Calu3 (cell line): ENCODE data around the gene FGF14. TPM values are rescaled to one million over a fixed set of nuclear protein-coding genes. Genes with fewer than 3 reads are reported as not detected.

Experiments used
- BruUV-seq: library from RNA; stranded (reverse); fragments of 400-500 nt; replicated peaks from 2 replicates; lab custom pipeline; 2021; lab: Mats Ljungman, UMichigan
- CTCF ChIA-PET: fragments of 300-600 bp; sonication (Branson Sonifier 250); formaldehyde crosslinking; loops from one replicate; lab custom pipeline; 2022; ENCODE audit warnings: antibody characterized with exemption; lab: Charles Lee
- DNase-seq: peaks from one replicate; pipeline ENCODE4 v3.0.0; 2022
- H3K27ac Mint-ChIP-seq: one replicate; pipeline ENCODE4 v1.8.0; 2022; ENCODE audit warnings: mixed read lengths; ENCODE audit not compliant: unreplicated experiment
- H3K27me3 Mint-ChIP-seq: one replicate; pipeline ENCODE4 v1.8.0; 2022; ENCODE audit warnings: mixed read lengths; ENCODE audit not compliant: unreplicated experiment
- H3K36me3 Mint-ChIP-seq: one replicate; pipeline ENCODE4 v1.8.0; 2022; ENCODE audit warnings: mild to moderate bottlenecking, moderate library complexity, mixed read lengths; ENCODE audit not compliant: insufficient read depth, unreplicated experiment
- H3K4me1 Mint-ChIP-seq: one replicate; pipeline ENCODE4 v1.8.0; 2022; ENCODE audit warnings: mild to moderate bottlenecking, low read depth, mixed read lengths; ENCODE audit not compliant: unreplicated experiment
- H3K4me3 Mint-ChIP-seq: one replicate; pipeline ENCODE4 v1.8.0; 2022; ENCODE audit warnings: mild to moderate bottlenecking, low read depth, moderate library complexity, mixed read lengths; ENCODE audit not compliant: unreplicated experiment
- H3K9me3 Mint-ChIP-seq: one replicate; pipeline ENCODE4 v1.8.0; 2022; ENCODE audit warnings: low read depth, mixed read lengths; ENCODE audit not compliant: unreplicated experiment
- intact Hi-C: fragments of 100-400 bp; cut with micrococcal nuclease; formaldehyde crosslinking; loops from one replicate; pipeline ENCODE4 v1.10.0; 2022; ENCODE audit not compliant: unreplicated experiment
- total RNA-seq: library from RNA; stranded (reverse); gene quantifications from 2 replicates; pipeline ENCODE4 v1.2.3, GENCODE V29; 2022
- TF ChIP-seq, protein P1 (sequence below): fragments of 200-600 bp; IDR thresholded peaks from one replicate; pipeline ENCODE4 v1.8.0; 2022; ENCODE audit warnings: antibody characterized with exemption; ENCODE audit not compliant: unreplicated experiment

The FGF14 gene
- total RNA-seq, 1 experiment from 2014 or later = 0.21 TPM

DNA sequence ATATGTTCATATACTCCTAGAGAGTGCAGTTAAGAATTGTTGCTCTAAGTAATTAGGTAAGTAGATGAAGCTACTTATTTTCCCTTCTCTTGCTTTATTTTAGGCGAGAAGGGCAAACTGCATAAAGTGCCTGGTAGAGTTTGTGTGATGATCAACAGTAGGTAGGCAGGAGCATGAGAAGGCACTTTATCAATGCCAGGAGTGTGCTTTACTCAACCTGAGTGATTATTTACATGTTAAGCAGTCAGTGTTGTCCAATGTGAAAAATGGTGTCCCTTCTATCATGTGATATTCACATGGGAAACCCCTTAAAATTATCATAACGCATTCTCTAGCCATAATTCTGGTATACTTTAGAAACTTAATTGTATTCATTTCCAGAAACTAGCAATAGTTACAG is 655.3 kb downstream of the FGF14 start:
- peaks cover 16% of the 10 kb centered on the region for H3K4me1 Mint-ChIP-seq
- CTCF ChIA-PET = no interaction called here
- intact Hi-C loops = no loop called here

DNA sequence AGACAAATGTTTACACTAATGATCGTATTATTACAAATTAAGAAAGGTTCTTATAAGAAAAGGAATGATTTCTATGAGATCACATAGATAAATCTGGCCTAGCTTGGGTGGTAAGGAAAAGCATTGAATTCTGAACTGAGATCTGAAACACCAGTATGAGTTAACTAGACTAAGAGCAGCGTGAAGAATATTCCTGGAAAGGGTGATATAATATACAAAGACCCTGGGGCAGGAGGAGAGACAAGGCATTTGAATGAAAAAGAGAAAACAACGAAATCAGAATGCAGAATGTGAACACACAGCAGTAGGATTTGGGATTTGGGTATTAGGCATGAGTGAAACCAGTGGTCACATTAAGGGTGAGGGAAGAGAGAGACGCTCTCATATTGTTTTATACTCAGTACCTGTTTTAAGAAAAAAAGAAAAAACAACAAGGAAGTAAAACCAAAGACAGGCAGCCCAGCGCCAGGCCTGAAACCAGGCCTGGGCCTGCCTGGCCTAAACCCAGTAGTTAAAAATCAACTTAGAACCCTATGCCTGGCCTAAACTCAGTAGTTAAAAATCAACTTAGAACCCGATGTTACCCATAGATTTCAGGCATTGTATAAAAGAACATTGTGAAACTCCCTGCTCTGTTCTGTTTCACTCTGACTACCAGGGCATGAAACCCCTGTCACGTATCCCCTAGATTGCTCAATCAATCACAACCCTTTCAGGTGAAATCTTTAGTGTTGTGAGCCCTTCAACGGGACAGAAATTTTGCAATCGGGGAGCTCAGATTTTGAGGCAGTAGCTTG is 662.3 kb downstream of the FGF14 start:
- intact Hi-C loops = loop anchor here (10.0 kb wide), 1 partner anchor 115 kb away; no protein-coding TSS in a partner anchor
- H3K36me3 Mint-ChIP-seq = no peaks in the 10 kb centered on the region
- no peaks in the 10 kb centered on the region for H3K27me3 Mint-ChIP-seq
- peak overlapping the region; percentile 83 for H3K27ac Mint-ChIP-seq
- TF ChIP-seq, protein P1, sequence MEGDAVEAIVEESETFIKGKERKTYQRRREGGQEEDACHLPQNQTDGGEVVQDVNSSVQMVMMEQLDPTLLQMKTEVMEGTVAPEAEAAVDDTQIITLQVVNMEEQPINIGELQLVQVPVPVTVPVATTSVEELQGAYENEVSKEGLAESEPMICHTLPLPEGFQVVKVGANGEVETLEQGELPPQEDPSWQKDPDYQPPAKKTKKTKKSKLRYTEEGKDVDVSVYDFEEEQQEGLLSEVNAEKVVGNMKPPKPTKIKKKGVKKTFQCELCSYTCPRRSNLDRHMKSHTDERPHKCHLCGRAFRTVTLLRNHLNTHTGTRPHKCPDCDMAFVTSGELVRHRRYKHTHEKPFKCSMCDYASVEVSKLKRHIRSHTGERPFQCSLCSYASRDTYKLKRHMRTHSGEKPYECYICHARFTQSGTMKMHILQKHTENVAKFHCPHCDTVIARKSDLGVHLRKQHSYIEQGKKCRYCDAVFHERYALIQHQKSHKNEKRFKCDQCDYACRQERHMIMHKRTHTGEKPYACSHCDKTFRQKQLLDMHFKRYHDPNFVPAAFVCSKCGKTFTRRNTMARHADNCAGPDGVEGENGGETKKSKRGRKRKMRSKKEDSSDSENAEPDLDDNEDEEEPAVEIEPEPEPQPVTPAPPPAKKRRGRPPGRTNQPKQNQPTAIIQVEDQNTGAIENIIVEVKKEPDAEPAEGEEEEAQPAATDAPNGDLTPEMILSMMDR = no peak
- peak; percentile 11 for DNase-seq
- CTCF ChIA-PET = no interaction called here
- H3K9me3 Mint-ChIP-seq = no peaks in the 10 kb centered on the region
- peaks cover 9% of the 10 kb centered on the region for H3K4me1 Mint-ChIP-seq
- BruUV-seq = no TSS peak
- H3K4me3 Mint-ChIP-seq = peak overlapping the region; percentile 5

More for the DNA sequence above, 655.3 kb downstream of the FGF14 start:
- DNase-seq = no peak
- TF ChIP-seq, protein P1 = no peak
- no TSS peak for BruUV-seq
- no peaks in the 10 kb centered on the region for H3K9me3 Mint-ChIP-seq
- H3K27ac Mint-ChIP-seq = no peak overlapping the region
- no peaks in the 10 kb centered on the region for H3K36me3 Mint-ChIP-seq
- H3K4me3 Mint-ChIP-seq = no peak overlapping the region
- no peaks in the 10 kb centered on the region for H3K27me3 Mint-ChIP-seq

DNA sequence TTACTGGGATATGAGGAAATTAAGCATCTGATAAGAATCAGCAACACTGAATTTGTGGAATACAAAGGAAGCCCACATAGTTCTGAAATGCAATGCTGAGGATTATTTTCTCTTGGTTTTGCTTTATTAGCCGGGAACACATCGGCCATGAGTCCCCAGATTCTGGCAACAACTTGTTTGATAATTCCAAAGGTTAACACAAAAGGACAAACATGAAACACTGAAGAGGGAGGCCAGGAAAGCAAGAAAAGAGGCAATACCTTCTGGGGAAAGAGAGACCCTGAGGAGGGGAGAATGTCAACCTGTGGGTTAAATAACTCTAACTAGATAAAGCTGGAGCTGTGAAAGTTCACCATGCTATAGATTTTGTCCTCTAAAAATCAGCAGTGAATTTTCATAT is 663.5 kb downstream of the FGF14 start:
- no peak overlapping the region for H3K27ac Mint-ChIP-seq
- intact Hi-C loops = loop anchor here (10.0 kb wide), 1 partner anchor 114 kb away; no protein-coding TSS in a partner anchor
- H3K9me3 Mint-ChIP-seq = no peaks in the 10 kb centered on the region
- H3K4me3 Mint-ChIP-seq = no peak overlapping the region
- CTCF ChIA-PET = no interaction called here
- no peaks in the 10 kb centered on the region for H3K27me3 Mint-ChIP-seq
- H3K36me3 Mint-ChIP-seq = no peaks in the 10 kb centered on the region
- no TSS peak for BruUV-seq
- H3K4me1 Mint-ChIP-seq = peaks cover 9% of the 10 kb centered on the region
- no peak for DNase-seq
- TF ChIP-seq, protein P1 = no peak

DNA sequence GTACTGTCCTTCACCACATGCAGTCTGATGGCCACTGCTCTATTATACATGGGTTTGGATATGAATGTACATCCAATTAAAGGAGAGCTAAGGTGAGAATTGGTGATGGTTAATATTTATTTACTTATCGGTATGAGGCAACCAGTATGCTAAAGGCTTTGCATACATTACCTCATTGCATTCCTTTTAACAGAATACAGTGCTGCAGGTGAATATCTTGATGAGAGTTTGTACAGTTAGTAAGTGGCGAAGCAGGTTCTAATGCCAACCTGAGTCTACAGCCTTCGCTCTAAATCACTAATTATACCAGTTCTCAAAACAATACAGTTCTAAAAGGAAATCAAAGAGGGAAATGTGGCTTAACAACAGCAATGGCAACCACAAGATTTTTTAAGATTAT is 665.3 kb downstream of the FGF14 start:
- BruUV-seq = no TSS peak
- no peaks in the 10 kb centered on the region for H3K27me3 Mint-ChIP-seq
- TF ChIP-seq, protein P1 = no peak
- no peak overlapping the region for H3K27ac Mint-ChIP-seq
- no peaks in the 10 kb centered on the region for H3K9me3 Mint-ChIP-seq
- DNase-seq = no peak
- CTCF ChIA-PET = no interaction called here
- no peak overlapping the region for H3K4me3 Mint-ChIP-seq
- peaks cover 9% of the 10 kb centered on the region for H3K4me1 Mint-ChIP-seq
- intact Hi-C loops = loop anchor here (10.0 kb wide), 1 partner anchor 112 kb away; no protein-coding TSS in a partner anchor
- H3K36me3 Mint-ChIP-seq = no peaks in the 10 kb centered on the region
